ENCODE measurements around the gene TANGO2. TPM values are rescaled to one million over a fixed set of nuclear protein-coding genes. Genes with fewer than 3 reads are reported as not detected.

The TANGO2 gene
- total and polyA plus RNA-seq, 4 donors: 20.7 to 48.8 (median 34.1) TPM

- Histone ChIP-seq H3K9ac (ENCODE audit: insufficient read depth in 1 of 2, low read length in 2 of 2) (no peak overlapping the region), H3K4me1 (ENCODE audit: control insufficient read depth in 5 of 5, insufficient read depth in 5 of 5, low read length in 5 of 5) (peaks cover 0 to 9% (median 0%) of the 10 kb centered on the region in 5 donors), H3K36me3 (ENCODE audit: control insufficient read depth in 4 of 4, insufficient read depth in 4 of 4, low read length in 4 of 4) (peaks cover 0 to 54% (median 3%) of the 10 kb centered on the region in 4 donors), H3K27me3 (ENCODE audit: control insufficient read depth in 3 of 3, insufficient read depth in 3 of 3, low read length in 2 of 3) (no peaks in the 10 kb centered on the region), H3K27ac (ENCODE audit: low read depth in 1 of 2, low read length in 1 of 2) (no peak overlapping the region), H3K4me3 (no peak overlapping the region), H3K9me3 (ENCODE audit: control insufficient read depth in 4 of 4, insufficient read depth in 3 of 4, low read length in 3 of 4) (no peaks in the 10 kb centered on the region)
- no peak for TF ChIP-seq CTCF (IDR thresholded peaks at IDR 0.05; ENCODE audit: control extremely low read depth, extremely low read depth)
- ATAC-seq (ENCODE audit: insufficient read depth, low FRiP score): no peak
- WGBS, 2 donors: 94 to 99% methylated on average over 6 of the region's 6 CpGs
- DNase-seq: no peak
Observed at GRCh38 chr22:20054485-20054884, 33.6 kb downstream of the TANGO2 start.

- H3K27ac ChIP-seq (ENCODE audit: low read depth in 1 of 2, low read length in 1 of 2): no peak overlapping the region
- H3K4me3 ChIP-seq: no peak overlapping the region
- WGBS, 2 donors: 88 to 89% methylated on average over 2 of the region's 2 CpGs
- no peaks in the 10 kb centered on the region for H3K9me3 ChIP-seq (ENCODE audit: control insufficient read depth in 4 of 4, insufficient read depth in 3 of 4, low read length in 3 of 4)
- ATAC-seq (ENCODE audit: insufficient read depth, low FRiP score) (no peak), DNase-seq (no peak)
- H3K9ac ChIP-seq (ENCODE audit: insufficient read depth in 1 of 2, low read length in 2 of 2): no peak overlapping the region
- peaks cover 0 to 54% (median 3%) of the 10 kb centered on the region in 4 donors for H3K36me3 ChIP-seq (ENCODE audit: control insufficient read depth in 4 of 4, insufficient read depth in 4 of 4, low read length in 4 of 4)
- H3K4me1 ChIP-seq (ENCODE audit: control insufficient read depth in 5 of 5, insufficient read depth in 5 of 5, low read length in 5 of 5): peaks cover 0 to 9% (median 0%) of the 10 kb centered on the region in 5 donors
- no peak for TF ChIP-seq CTCF (IDR thresholded peaks at IDR 0.05; ENCODE audit: control extremely low read depth, extremely low read depth)
- H3K27me3 ChIP-seq (ENCODE audit: control insufficient read depth in 3 of 3, insufficient read depth in 3 of 3, low read length in 2 of 3): no peaks in the 10 kb centered on the region
Observed at GRCh38 chr22:20055144-20055543, 34.2 kb downstream of the TANGO2 start.

- Histone ChIP-seq H3K9ac (ENCODE audit: insufficient read depth in 1 of 2, low read length in 2 of 2) (no peak overlapping the region), H3K36me3 (ENCODE audit: control insufficient read depth in 4 of 4, insufficient read depth in 4 of 4, low read length in 4 of 4) (peaks cover 0 to 54% (median 3%) of the 10 kb centered on the region in 4 donors), H3K4me1 (ENCODE audit: control insufficient read depth in 5 of 5, insufficient read depth in 5 of 5, low read length in 5 of 5) (peaks cover 0 to 9% (median 0%) of the 10 kb centered on the region in 5 donors), H3K27me3 (ENCODE audit: control insufficient read depth in 3 of 3, insufficient read depth in 3 of 3, low read length in 2 of 3) (no peaks in the 10 kb centered on the region), H3K4me3 (no peak overlapping the region), H3K27ac (ENCODE audit: low read depth in 1 of 2, low read length in 1 of 2) (no peak overlapping the region), H3K9me3 (ENCODE audit: control insufficient read depth in 4 of 4, insufficient read depth in 3 of 4, low read length in 3 of 4) (no peaks in the 10 kb centered on the region)
- WGBS, 2 donors: 95% methylated on average over 15 of the region's 15 CpGs
- ATAC-seq (ENCODE audit: insufficient read depth, low FRiP score): no peak
- no peak for DNase-seq
- TF ChIP-seq CTCF (IDR thresholded peaks at IDR 0.05; ENCODE audit: control extremely low read depth, extremely low read depth): no peak
Observed at GRCh38 chr22:20055654-20056053, 34.7 kb downstream of the TANGO2 start.

GRCh38 chr22:20056161-20056560 is 35.3 kb downstream of the TANGO2 start:
- 91 to 93% methylated on average over 10 of the region's 10 CpGs for WGBS, 2 donors
- ATAC-seq (ENCODE audit: insufficient read depth, low FRiP score) (no peak), DNase-seq (no peak)
- H3K27me3 ChIP-seq (ENCODE audit: control insufficient read depth in 3 of 3, insufficient read depth in 3 of 3, low read length in 2 of 3): no peaks in the 10 kb centered on the region
- H3K4me1 ChIP-seq (ENCODE audit: control insufficient read depth in 5 of 5, insufficient read depth in 5 of 5, low read length in 5 of 5): peaks cover 0 to 9% (median 2%) of the 10 kb centered on the region in 5 donors
- no peak overlapping the region for H3K9ac ChIP-seq (ENCODE audit: insufficient read depth in 1 of 2, low read length in 2 of 2)
- TF ChIP-seq CTCF (IDR thresholded peaks at IDR 0.05; ENCODE audit: control extremely low read depth, extremely low read depth): no peak
- peaks cover 0 to 57% (median 3%) of the 10 kb centered on the region in 4 donors for H3K36me3 ChIP-seq (ENCODE audit: control insufficient read depth in 4 of 4, insufficient read depth in 4 of 4, low read length in 4 of 4)
- H3K27ac ChIP-seq (ENCODE audit: low read depth in 1 of 2, low read length in 1 of 2): no peak overlapping the region
- H3K9me3 ChIP-seq (ENCODE audit: control insufficient read depth in 4 of 4, insufficient read depth in 3 of 4, low read length in 3 of 4): no peaks in the 10 kb centered on the region
- no peak overlapping the region for H3K4me3 ChIP-seq
